HG03565 (cell line): ENCODE measurements around the gene FHOD3.

Source experiments
- ATAC-seq: cut with Tn5 transposase; IDR thresholded peaks from one replicate; pipeline ENCODE4 v1.9.1; 2021; ENCODE audit warnings: mild to moderate bottlenecking, moderate library complexity; ENCODE audit not compliant: unreplicated experiment

Gene FHOD3

GRCh38 chr18:36403896-36404820 lies 106.6 kb downstream of the FHOD3 start:
- ATAC-seq, result no peak

- ATAC-seq, result no peak
Observed at GRCh38 chr18:36405611-36406010, 108.1 kb downstream of the FHOD3 start.

- ATAC-seq, result no peak
Observed at GRCh38 chr18:36406805-36407204, 109.3 kb downstream of the FHOD3 start.

GRCh38 chr18:36408606-36409005 lies 111.1 kb downstream of the FHOD3 start:
- no peak for ATAC-seq

- no peak for ATAC-seq
Observed at GRCh38 chr18:36409779-36410178, 112.3 kb downstream of the FHOD3 start.

GRCh38 chr18:36410346-36410745 lies 112.8 kb downstream of the FHOD3 start:
- no peak for ATAC-seq

- ATAC-seq, result no peak
Observed at GRCh38 chr18:36411745-36412168, 114.2 kb downstream of the FHOD3 start.

- no peak for ATAC-seq
Observed at GRCh38 chr18:36412778-36413177, 115.3 kb downstream of the FHOD3 start.

- ATAC-seq, result no peak
Observed at GRCh38 chr18:36415171-36415570, 117.7 kb downstream of the FHOD3 start.

GRCh38 chr18:36415625-36416024 lies 118.1 kb downstream of the FHOD3 start:
- ATAC-seq, result no peak

- no peak for ATAC-seq
Observed at GRCh38 chr18:36419188-36419899, 121.8 kb downstream of the FHOD3 start.

GRCh38 chr18:36419900-36420531 lies 122.5 kb downstream of the FHOD3 start:
- ATAC-seq, result no peak

- no peak for ATAC-seq
Observed at GRCh38 chr18:36420826-36421225, 123.3 kb downstream of the FHOD3 start.

GRCh38 chr18:36424741-36425142 lies 127.2 kb downstream of the FHOD3 start:
- ATAC-seq, result no peak

GRCh38 chr18:36427369-36427768 lies 129.9 kb downstream of the FHOD3 start:
- ATAC-seq, result no peak

- ATAC-seq, result no peak
Observed at GRCh38 chr18:36427831-36428230, 130.3 kb downstream of the FHOD3 start.

- ATAC-seq, result no peak
Observed at GRCh38 chr18:36428431-36429029, 131.0 kb downstream of the FHOD3 start.

GRCh38 chr18:36432880-36433555 lies 135.5 kb downstream of the FHOD3 start:
- no peak for ATAC-seq

GRCh38 chr18:36436387-36436786 lies 138.9 kb downstream of the FHOD3 start:
- no peak for ATAC-seq

GRCh38 chr18:36440614-36441013 lies 143.1 kb downstream of the FHOD3 start:
- no peak for ATAC-seq
